GM10266 (cell line): ENCODE results near the gene OSBPL6.
"Not testable (repeated sequence)": the region's sequence is repeated elsewhere in the genome, so short reads cannot be mapped to it uniquely, and the experiment has no call there.

Source experiments
- DNase-seq: peaks from one replicate; pipeline ENCODE4 v3.0.0; 2012; ENCODE audit errors: extremely low spot score
- TF ChIP-seq, protein P1 (sequence below): IDR thresholded peaks from 2 replicates; pipeline ENCODE4 v1.5.1; 2012; ENCODE audit warnings: mild to moderate bottlenecking, low read depth; ENCODE audit not compliant: control insufficient read depth, insufficient read depth; ENCODE audit errors: missing control alignments

The OSBPL6 gene

DNA sequence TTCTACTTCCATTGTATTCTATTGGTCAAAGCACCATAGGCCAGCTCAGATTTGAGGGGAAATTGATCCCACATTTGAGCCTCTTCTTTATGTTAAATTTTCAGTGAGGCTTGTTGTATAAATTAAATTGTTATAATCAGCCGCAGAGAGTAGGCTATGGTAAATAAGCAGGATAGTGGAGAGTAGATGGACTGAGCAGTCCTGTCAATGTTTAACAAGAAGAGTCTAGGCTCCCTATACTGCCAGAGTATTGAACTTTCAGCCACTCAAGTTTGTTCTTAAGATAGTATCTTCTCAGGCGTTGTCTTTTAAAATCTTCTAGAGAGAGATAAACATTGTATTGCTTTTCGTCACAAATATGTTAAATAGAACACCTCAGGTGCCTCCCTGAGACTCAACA is 155.7 kb downstream of the OSBPL6 start:
- TF ChIP-seq, protein P1, sequence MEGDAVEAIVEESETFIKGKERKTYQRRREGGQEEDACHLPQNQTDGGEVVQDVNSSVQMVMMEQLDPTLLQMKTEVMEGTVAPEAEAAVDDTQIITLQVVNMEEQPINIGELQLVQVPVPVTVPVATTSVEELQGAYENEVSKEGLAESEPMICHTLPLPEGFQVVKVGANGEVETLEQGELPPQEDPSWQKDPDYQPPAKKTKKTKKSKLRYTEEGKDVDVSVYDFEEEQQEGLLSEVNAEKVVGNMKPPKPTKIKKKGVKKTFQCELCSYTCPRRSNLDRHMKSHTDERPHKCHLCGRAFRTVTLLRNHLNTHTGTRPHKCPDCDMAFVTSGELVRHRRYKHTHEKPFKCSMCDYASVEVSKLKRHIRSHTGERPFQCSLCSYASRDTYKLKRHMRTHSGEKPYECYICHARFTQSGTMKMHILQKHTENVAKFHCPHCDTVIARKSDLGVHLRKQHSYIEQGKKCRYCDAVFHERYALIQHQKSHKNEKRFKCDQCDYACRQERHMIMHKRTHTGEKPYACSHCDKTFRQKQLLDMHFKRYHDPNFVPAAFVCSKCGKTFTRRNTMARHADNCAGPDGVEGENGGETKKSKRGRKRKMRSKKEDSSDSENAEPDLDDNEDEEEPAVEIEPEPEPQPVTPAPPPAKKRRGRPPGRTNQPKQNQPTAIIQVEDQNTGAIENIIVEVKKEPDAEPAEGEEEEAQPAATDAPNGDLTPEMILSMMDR: no peak
- no peak for DNase-seq

DNA sequence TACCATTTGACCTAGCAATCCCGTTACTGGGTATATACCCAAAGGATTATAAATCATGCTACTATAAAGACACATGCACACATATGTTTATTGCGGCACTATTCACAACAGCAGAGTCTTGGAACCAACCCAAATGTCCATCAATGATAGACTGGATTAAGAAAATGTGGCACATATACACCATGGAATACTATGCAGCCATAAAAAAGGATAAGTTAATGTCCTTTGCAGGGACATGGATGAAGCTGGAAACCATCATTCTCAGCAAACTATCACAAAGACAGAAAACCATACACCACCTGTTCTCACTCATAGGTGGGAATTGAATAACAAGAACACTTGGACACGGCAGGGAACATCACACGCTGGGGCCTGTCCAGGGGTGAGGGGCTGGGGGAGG is 163.4 kb downstream of the OSBPL6 start:
- not testable (repeated sequence) for DNase-seq

DNA sequence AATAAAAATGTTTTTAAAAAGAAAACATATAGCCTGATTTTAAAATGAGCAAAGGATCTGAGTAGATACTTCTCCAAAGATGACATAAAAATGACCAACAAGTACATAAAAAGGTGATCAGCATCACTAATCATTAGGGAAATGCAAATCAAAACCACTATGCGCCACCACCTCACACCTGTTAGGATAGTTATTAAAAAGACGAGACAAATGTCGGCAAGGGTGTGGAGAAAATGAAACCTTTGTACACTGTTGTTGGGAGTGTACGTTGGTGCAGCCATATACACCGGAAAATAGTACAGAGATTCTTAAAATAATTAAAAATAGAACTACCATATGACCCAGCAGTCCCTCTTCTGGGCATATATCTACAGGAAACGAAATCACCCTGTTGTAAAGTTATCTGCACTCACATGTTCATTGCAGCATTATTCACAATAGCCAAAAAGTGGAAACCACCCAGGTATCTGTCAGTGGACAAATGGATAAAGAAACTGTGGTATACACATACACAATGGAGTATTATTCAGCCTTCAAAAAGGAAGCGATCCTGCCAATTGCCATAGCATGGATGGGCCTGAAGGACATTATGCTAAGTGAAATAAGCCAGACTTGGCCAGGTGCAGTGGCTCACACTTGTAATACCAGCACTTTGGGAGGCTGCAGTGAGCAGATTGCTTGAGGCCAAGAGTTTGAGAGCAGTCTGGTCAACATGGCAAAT is 165.0 kb downstream of the OSBPL6 start:
- DNase-seq: no peak
- TF ChIP-seq, protein P1: no peak

DNA sequence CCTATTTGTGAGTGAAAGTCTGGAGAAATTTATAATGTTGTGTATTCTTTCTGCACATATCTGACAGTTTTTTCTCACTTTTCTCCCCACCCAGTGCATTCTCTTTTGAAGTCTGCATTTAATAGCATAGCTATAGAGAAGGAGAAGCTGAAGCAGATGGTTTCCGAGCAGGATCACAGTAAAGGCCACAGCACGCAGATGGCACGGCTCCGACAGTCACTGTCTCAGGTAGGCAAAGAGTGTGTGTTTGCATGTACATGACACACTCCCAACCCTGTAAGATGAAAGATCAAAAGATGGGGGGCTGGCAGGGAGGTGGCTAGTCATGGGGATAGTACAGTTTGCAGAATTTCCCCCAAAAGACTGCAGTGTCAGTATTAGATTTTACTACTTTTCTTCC is 167.3 kb downstream of the OSBPL6 start:
- no peak for DNase-seq
- TF ChIP-seq, protein P1: no peak

DNA sequence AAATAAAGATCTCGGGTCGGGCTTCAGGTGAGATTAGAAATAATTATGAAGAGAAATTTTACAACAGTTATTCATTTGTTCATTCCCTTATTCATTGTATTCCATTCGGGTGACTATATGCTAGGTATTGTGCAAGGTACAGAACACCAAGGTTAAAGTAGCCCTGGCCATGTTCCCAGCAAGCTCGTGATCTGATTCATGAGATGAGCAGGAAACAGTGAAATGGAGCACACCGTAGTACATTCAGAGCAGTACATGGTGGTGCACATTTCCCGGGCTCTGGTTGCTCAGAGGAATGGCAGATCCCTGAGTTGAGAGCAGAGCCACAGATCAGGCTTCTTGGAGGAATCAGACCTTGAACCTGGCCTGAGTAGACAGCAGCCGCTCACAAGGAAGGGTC is 168.9 kb downstream of the OSBPL6 start:
- TF ChIP-seq, protein P1: no peak
- DNase-seq: no peak

DNA sequence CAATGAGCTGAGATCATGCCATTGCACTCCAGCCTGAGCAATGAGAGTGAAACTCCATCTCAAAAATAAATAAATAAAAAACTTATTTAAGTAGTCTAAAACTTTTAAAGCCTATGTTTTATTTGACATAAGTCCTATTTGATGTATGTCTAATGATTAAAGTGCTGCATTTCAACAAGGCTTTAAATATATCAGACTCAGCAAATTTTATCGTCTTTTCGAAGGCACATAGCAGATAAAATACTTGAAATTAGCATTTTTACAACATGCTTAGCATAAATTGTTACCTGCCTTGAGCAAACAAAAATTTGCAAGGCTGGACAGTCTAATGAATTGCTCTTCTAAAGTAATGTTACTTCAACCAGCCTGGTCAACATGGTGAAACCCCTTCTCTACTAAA is 170.8 kb downstream of the OSBPL6 start:
- TF ChIP-seq, protein P1: no peak
- no peak for DNase-seq

DNA sequence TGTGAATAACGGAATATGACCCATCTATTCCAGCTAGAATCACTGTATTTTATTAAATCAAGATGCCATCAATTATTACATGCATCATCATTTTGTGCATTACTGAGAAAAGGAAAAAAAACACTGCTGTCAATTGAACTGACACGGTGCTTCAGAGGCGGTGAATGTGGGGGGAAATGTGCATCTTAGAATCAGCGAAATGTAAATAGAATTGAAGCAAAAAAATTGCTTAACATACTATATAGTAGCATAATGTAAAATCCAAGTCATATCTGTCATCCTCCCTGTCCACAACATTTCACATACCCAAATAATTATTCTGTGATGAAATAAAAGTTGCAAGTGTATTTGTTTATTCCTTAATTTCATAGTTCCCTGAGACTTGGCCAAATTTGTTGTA is 172.1 kb downstream of the OSBPL6 start:
- TF ChIP-seq, protein P1: no peak
- DNase-seq: no peak

DNA sequence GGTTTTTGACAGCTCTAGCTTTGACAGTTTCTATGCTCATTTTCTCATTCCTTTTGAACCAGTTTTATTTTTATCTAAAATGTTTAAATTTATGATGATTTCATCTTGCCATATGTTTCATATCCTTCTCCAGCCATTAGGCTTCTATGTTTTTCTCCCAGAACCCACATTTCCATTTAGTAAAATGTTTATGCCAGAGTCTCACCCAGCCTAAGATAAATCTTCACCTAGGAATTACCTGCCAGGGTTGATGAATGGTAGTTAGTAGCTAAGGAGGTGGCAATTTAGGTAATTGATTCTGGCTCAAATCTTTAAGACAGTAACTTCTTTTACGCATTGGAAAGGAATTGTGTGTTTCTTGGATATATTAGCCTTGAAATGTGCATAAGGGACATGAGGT is 173.0 kb downstream of the OSBPL6 start:
- no peak for DNase-seq
- TF ChIP-seq, protein P1: no peak
